Left ventricle myocardium inferior (tissue), 1 donor: Measurements from ENCODE around the gene NAALADL2. TPM values are rescaled to one million over a fixed set of nuclear protein-coding genes. Genes with fewer than 3 reads are reported as not detected.

ENCODE experiments used
- DNase-seq: peaks from one replicate; pipeline ENCODE4 v3.0.0-alpha.2; 2020
- H3K27ac ChIP-seq: fragments of 200-600 bp; replicated peaks from 2 replicates; pipeline ENCODE4 v1.8.0; 2021
- H3K27me3 ChIP-seq: fragments of 200-600 bp; 2 replicates; pipeline ENCODE4 v1.8.0; 2021; ENCODE audit warnings: low read depth
- H3K36me3 ChIP-seq: fragments of 200-600 bp; 2 replicates; pipeline ENCODE4 v1.8.0; 2021
- H3K4me1 ChIP-seq: fragments of 200-600 bp; 2 replicates; pipeline ENCODE4 v1.8.0; 2021
- H3K4me3 ChIP-seq: fragments of 200-600 bp; 2 replicates; pipeline ENCODE4 v1.8.0; 2021; ENCODE audit warnings: mild to moderate bottlenecking, moderate library complexity
- H3K9me3 ChIP-seq: fragments of 200-600 bp; replicated peaks from 2 replicates; pipeline ENCODE4 v1.8.0; 2021
- CTCF ChIP-seq: fragments of 200-600 bp; IDR thresholded peaks from 2 replicates; pipeline ENCODE4 v1.8.0; 2021; ENCODE audit warnings: antibody characterized with exemption, mild to moderate bottlenecking, borderline replicate concordance
- intact Hi-C: fragments of 100-400 bp; cut with micrococcal nuclease; formaldehyde crosslinking; loops from one replicate; pipeline ENCODE4 v1.11.0; 2022
- total RNA-seq: library from RNA; stranded (reverse); fragmentation: NEBNext Ultra II Directional; extraction: Animal tissue kit (Norgen Biotek cat#: 25700); gene quantifications from one replicate; pipeline ENCODE4 v1.2.1, GENCODE V29; 2021
- donor health status: DM: no; HTN: yes; CAD: no; lungs with severe emphysema.

Gene NAALADL2
- total RNA-seq, 1 donor from 2014 or later = 5.8 TPM

GRCh38 chr3:175511219-175511785, 652.2 kb downstream of the NAALADL2 start:
- H3K27ac ChIP-seq = no peak overlapping the region
- no peaks in the 10 kb centered on the region for H3K9me3 ChIP-seq
- DNase-seq = no peak
- no peaks in the 10 kb centered on the region for H3K27me3 ChIP-seq
- no peak for TF ChIP-seq CTCF
- H3K4me3 ChIP-seq = no peak overlapping the region
- H3K36me3 ChIP-seq = no peaks in the 10 kb centered on the region
- intact Hi-C loops = no loop called here
- H3K4me1 ChIP-seq = no peaks in the 10 kb centered on the region

DNA sequence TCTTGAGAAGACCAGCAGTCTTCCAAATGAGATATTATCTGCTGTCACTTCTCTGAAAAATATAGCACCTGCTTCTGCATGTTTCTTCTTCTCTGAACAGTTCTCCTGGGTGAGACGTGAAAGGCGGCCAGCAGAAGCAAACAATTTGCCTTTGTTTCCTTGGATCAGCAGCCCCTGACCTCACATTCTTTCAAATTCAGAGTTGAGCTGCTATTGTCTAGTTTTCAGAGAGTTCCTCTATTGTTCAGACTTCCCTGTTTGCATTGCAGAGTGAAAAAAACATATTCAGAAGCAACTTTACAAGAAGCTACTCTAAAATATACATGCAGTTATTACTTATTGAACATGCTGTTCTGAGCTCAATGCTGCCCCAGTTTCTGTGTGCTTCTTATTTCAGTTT, 653.6 kb downstream of the NAALADL2 start:
- intact Hi-C loops = no loop called here
- no peak for DNase-seq
- H3K36me3 ChIP-seq = no peaks in the 10 kb centered on the region
- H3K4me1 ChIP-seq = no peaks in the 10 kb centered on the region
- H3K9me3 ChIP-seq = no peaks in the 10 kb centered on the region
- H3K27me3 ChIP-seq = no peaks in the 10 kb centered on the region
- no peak overlapping the region for H3K4me3 ChIP-seq
- H3K27ac ChIP-seq = no peak overlapping the region
- TF ChIP-seq CTCF = no peak

DNA sequence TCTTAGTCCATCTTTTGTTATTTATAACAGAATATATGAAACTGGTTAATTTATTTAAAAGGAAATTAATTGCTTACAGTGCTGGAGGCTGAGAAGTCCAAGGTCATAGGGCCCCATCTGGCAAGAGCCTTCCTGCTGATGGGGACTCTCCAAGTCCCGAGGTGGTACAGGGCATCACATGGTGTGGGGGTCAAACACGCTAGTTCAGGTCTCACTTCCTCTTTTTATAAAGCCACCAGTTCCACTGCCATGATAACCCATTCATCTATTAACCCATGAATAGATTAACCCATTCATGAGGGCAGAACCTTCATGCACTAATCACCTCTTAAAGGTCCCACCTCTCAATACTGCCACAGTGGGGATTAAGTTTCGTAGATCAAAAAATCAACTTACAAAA, 659.3 kb downstream of the NAALADL2 start:
- no peaks in the 10 kb centered on the region for H3K4me1 ChIP-seq
- H3K27ac ChIP-seq = no peak overlapping the region
- TF ChIP-seq CTCF = no peak
- no peaks in the 10 kb centered on the region for H3K27me3 ChIP-seq
- intact Hi-C loops = no loop called here
- H3K4me3 ChIP-seq = no peak overlapping the region
- H3K36me3 ChIP-seq = no peaks in the 10 kb centered on the region
- H3K9me3 ChIP-seq = no peaks in the 10 kb centered on the region
- no peak for DNase-seq

DNA sequence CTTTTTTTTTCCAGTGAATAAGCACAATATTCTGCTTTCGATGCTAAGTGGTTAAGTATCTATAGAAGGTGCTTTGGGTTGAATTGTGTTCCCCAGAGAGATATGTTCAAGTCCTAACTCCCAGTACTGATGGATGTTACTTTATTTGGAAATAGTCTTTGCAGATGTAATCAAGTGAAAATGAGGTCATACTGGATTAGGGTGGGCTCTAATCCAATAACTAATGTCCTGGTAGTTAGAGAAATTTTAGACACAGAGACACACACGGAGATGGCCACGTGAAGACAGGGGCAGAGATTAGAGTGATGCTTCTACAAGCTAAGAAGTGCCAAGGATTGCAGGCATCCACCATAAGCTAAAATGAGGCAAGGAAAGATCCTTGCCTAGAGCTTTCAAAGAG, 662.3 kb downstream of the NAALADL2 start:
- H3K4me3 ChIP-seq = no peak overlapping the region
- no peaks in the 10 kb centered on the region for H3K27me3 ChIP-seq
- DNase-seq = no peak
- no peaks in the 10 kb centered on the region for H3K9me3 ChIP-seq
- no peaks in the 10 kb centered on the region for H3K36me3 ChIP-seq
- TF ChIP-seq CTCF = no peak
- intact Hi-C loops = no loop called here
- H3K27ac ChIP-seq = no peak overlapping the region
- H3K4me1 ChIP-seq = no peaks in the 10 kb centered on the region

DNA sequence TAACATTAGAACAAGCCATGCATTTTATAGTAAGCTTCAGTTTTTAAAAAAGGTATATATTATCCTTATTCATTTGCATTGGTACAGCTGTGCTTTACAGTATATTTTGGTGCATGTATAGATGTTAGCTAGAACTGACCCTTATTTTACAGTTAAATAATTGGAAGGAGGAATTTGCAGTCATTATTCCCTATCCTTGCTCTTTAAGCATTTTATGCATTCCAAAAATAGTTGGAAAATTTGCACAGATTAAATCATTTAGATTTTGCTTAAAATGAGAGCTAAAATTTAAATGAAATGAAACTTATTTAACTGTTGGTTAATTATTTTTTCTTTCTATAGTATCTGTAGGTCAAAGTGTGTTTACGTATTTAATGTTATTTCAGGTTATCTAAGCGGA, 667.1 kb downstream of the NAALADL2 start:
- no peak for DNase-seq
- H3K4me1 ChIP-seq = no peaks in the 10 kb centered on the region
- no peaks in the 10 kb centered on the region for H3K27me3 ChIP-seq
- H3K27ac ChIP-seq = no peak overlapping the region
- no peak for TF ChIP-seq CTCF
- H3K9me3 ChIP-seq = no peaks in the 10 kb centered on the region
- no peaks in the 10 kb centered on the region for H3K36me3 ChIP-seq
- intact Hi-C loops = no loop called here
- H3K4me3 ChIP-seq = peak overlapping the region; percentile 54
